ENCODE data around the gene PM20D2.

DNA sequence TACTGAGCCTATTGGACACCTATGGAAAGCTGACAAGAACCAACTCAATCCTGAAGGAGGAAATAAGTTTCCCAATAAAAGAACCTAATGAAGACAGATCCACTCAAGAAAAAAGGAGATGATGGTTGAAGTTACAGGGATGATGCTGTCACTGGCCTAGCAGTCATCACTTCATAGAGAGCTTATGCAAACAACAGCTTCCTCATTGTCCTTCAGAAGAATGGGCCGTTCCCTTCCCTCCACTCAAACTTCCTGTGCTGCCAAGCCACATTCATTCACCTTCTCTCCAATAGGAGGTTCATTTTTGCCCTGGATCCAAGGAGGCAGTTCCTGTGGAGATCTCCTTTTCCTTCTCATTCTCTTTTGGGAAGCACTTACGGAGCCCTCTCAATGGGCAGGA lies 13.8 kb upstream of the PM20D2 start:
- no peak for TF ChIP-seq EZH2 (IDR thresholded peaks at IDR 0.05; ENCODE audit: low read depth, unreplicated experiment)
- TF ChIP-seq, protein P1, sequence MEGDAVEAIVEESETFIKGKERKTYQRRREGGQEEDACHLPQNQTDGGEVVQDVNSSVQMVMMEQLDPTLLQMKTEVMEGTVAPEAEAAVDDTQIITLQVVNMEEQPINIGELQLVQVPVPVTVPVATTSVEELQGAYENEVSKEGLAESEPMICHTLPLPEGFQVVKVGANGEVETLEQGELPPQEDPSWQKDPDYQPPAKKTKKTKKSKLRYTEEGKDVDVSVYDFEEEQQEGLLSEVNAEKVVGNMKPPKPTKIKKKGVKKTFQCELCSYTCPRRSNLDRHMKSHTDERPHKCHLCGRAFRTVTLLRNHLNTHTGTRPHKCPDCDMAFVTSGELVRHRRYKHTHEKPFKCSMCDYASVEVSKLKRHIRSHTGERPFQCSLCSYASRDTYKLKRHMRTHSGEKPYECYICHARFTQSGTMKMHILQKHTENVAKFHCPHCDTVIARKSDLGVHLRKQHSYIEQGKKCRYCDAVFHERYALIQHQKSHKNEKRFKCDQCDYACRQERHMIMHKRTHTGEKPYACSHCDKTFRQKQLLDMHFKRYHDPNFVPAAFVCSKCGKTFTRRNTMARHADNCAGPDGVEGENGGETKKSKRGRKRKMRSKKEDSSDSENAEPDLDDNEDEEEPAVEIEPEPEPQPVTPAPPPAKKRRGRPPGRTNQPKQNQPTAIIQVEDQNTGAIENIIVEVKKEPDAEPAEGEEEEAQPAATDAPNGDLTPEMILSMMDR (conservative IDR thresholded peaks at IDR 0.05; ENCODE audit: low read depth in 2 of 2): no peak
- no peak for TF ChIP-seq POLR2AphosphoS5 (IDR thresholded peaks at IDR 0.05; ENCODE audit: low read depth)

Data from GM23338 (cell line).